Liver (tissue), 9 donors: ENCODE results near the gene PALLD. TPM values are rescaled to one million over a fixed set of nuclear protein-coding genes. Genes with fewer than 3 reads are reported as not detected.

Source experiments
- DNase-seq: peaks from one replicate; pipeline ENCODE4 v3.0.0-alpha.2; 2017; ENCODE audit warnings: low spot score
- H3K27ac ChIP-seq, 2 donors: one replicate each; pipeline ENCODE4 v1.7.0; 2013; ENCODE audit warnings: inconsistent platforms in 2 of 2, low read length in 2 of 2, control low read depth in 1 of 2, low read depth in 1 of 2, mild to moderate bottlenecking in 1 of 2
- H3K27me3 ChIP-seq, 4 donors: one replicate each; pipeline versions ENCODE4 v1.6.1 to v1.7.0; 2013; ENCODE audit warnings: low read length in 3 of 4, inconsistent platforms in 1 of 4, mild to moderate bottlenecking in 1 of 4, moderate library complexity in 1 of 4; ENCODE audit not compliant: control insufficient read depth in 4 of 4, insufficient read depth in 4 of 4
- H3K36me3 ChIP-seq, 4 donors: one replicate each; pipeline versions ENCODE4 v1.6.1 to v1.7.0; 2013; ENCODE audit warnings: low read length in 3 of 4, mild to moderate bottlenecking in 3 of 4, low read depth in 1 of 4, moderate library complexity in 1 of 4; ENCODE audit not compliant: control insufficient read depth in 4 of 4, insufficient read depth in 3 of 4
- H3K4me1 ChIP-seq, 4 donors: one replicate each; pipeline versions ENCODE4 v1.6.1 to v1.7.0; 2013; ENCODE audit warnings: low read length in 3 of 4, mild to moderate bottlenecking in 3 of 4, moderate library complexity in 1 of 4; ENCODE audit not compliant: control insufficient read depth in 4 of 4, insufficient read depth in 4 of 4
- H3K4me3 ChIP-seq, 3 donors: one replicate each; pipeline versions ENCODE4 v1.6.1 to v1.7.0; 2013; ENCODE audit warnings: low read length in 3 of 3, control low read depth in 1 of 3, low read depth in 1 of 3, mild to moderate bottlenecking in 1 of 3
- H3K9ac ChIP-seq, 2 donors: one replicate each; pipeline ENCODE4 v1.7.0; 2013; ENCODE audit warnings: low read length in 2 of 2, mild to moderate bottlenecking in 2 of 2, moderate library complexity in 2 of 2, control low read depth in 1 of 2, low read depth in 1 of 2
- H3K9me3 ChIP-seq, 4 donors: one replicate each; pipeline versions ENCODE4 v1.6.1 to v1.7.0; 2013; ENCODE audit warnings: low read length in 3 of 4; ENCODE audit not compliant: control insufficient read depth in 4 of 4
- ATF3 ChIP-seq: IDR thresholded peaks from 2 replicates; pipeline ENCODE4 v1.6.1; 2016; ENCODE audit warnings: antibody characterized with exemption
- CTCF ChIP-seq: fragments of 150-350 bp; IDR thresholded peaks from 2 replicates; pipeline ENCODE4 v1.5.1; 2017; ENCODE audit warnings: improper control_type of control experiment, low read depth, low read length; ENCODE audit not compliant: missing input control
- FOXA1 ChIP-seq: IDR thresholded peaks from 2 replicates; pipeline ENCODE4 v1.6.1; 2016; ENCODE audit warnings: antibody characterized with exemption
- FOXA2 ChIP-seq: IDR thresholded peaks from 2 replicates; pipeline ENCODE4 v1.6.1; 2016; ENCODE audit warnings: antibody characterized with exemption
- GABPA ChIP-seq, 2 donors: IDR thresholded peaks in 1 of 2; conservative IDR thresholded peaks in 1 of 2; 2 replicates each; pipeline ENCODE4 v1.6.1; 2016; ENCODE audit warnings: antibody characterized with exemption in 2 of 2, mild to moderate bottlenecking in 1 of 2, moderate library complexity in 1 of 2
- HNF4A ChIP-seq, 2 donors: conservative IDR thresholded peaks; 2 replicates each; pipeline ENCODE4 v1.6.1; 2016; ENCODE audit warnings: antibody characterized with exemption in 2 of 2, mild to moderate bottlenecking in 2 of 2
- HNF4G ChIP-seq: IDR thresholded peaks from 2 replicates; pipeline ENCODE4 v1.6.1; 2016; ENCODE audit warnings: antibody characterized with exemption
- JUND ChIP-seq, 2 donors: IDR thresholded peaks; 2 replicates each; pipeline ENCODE4 v1.6.1; 2016; ENCODE audit warnings: antibody characterized with exemption in 2 of 2
- MAX ChIP-seq: IDR thresholded peaks from 2 replicates; pipeline ENCODE4 v1.6.1; 2016; ENCODE audit warnings: antibody characterized with exemption
- NR2F2 ChIP-seq: IDR thresholded peaks from 2 replicates; pipeline ENCODE4 v1.6.1; 2016; ENCODE audit warnings: antibody characterized with exemption
- RAD21 ChIP-seq, 2 donors: IDR thresholded peaks; 2 replicates each; pipeline ENCODE4 v1.6.1; 2016; ENCODE audit warnings: antibody characterized with exemption in 2 of 2, mild to moderate bottlenecking in 2 of 2
- REST ChIP-seq: IDR thresholded peaks from 2 replicates; pipeline ENCODE4 v1.6.1; 2016; ENCODE audit warnings: antibody characterized with exemption, mild to moderate bottlenecking
- RXRA ChIP-seq, 2 donors: IDR thresholded peaks; 2 replicates each; pipeline ENCODE4 v1.6.1; 2017 to 2018; ENCODE audit warnings: antibody characterized with exemption in 2 of 2, mild to moderate bottlenecking in 1 of 2
- TAF1 ChIP-seq: conservative IDR thresholded peaks from 2 replicates; pipeline ENCODE4 v1.6.1; 2016; ENCODE audit warnings: antibody characterized with exemption, mild to moderate bottlenecking
- YY1 ChIP-seq: IDR thresholded peaks from 2 replicates; pipeline ENCODE4 v1.6.1; 2016; ENCODE audit warnings: antibody characterized with exemption, mild to moderate bottlenecking
- ZBTB33 ChIP-seq: IDR thresholded peaks from 2 replicates; pipeline ENCODE4 v1.6.1; 2016; ENCODE audit warnings: antibody characterized with exemption
- WGBS: extraction: QIAGEN DNeasy Blood & Tissue Kit; methylation state at CpG from one replicate; pipeline ENCODE4 v1.1.7; 2013; 5-methylcytosine and 5-hydroxymethylcytosine counted together
- polyA plus RNA-seq, 2 donors: library from polyadenylated mRNA; stranded (reverse) in 1 of 2; unstranded in 1 of 2; fragments of 200-250 nt in 1 of 2; fragments of >200 nt in 1 of 2; fragmentation: Nextera tagmentation in 1 of 2; extraction: Ambion mirVana in 1 of 2; gene quantifications; one replicate each; pipeline versions ENCODE4 v1.2.1 to v1.2.3, GENCODE V29; 2013 to 2015
- total RNA-seq, 2 donors: library from RNA; depleted of rRNA; stranded (reverse); fragments of >200 nt; gene quantifications; one replicate each; pipeline ENCODE4 v1.2.3, GENCODE V29; 2014
- donor health status: healthy.
- donor health status: healthy.
- donor health status: healthy.
- donor health status: healthy.
- donor health status: healthy.

Gene PALLD
- total and polyA plus RNA-seq, 4 donors, result 9.0 to 26.3 (median 14.7) TPM

GRCh38 chr4:168928346-168928745 is 431.5 kb downstream of the PALLD start:
- Histone ChIP-seq H3K36me3 (peaks cover 2 to 18% (median 5%) of the 10 kb centered on the region in 4 donors), H3K4me1 (peaks cover 0 to 20% (median 12%) of the 10 kb centered on the region in 4 donors), H3K27ac (no peak overlapping the region), H3K4me3 (no peak overlapping the region), H3K9me3 (no peaks in the 10 kb centered on the region), H3K27me3 (no peaks in the 10 kb centered on the region), H3K9ac (no peak overlapping the region)
- DNase-seq, result no peak
- 97% methylated on average over 2 of the region's 2 CpGs for WGBS
- no peak for TF ChIP-seq ATF3
- no peak for TF ChIP-seq REST
- no peak for TF ChIP-seq JUND (IDR thresholded peaks at IDR 0.05)
- TF ChIP-seq MAX, result no peak

GRCh38 chr4:168928875-168929274 is 432.0 kb downstream of the PALLD start:
- Histone ChIP-seq H3K9ac (no peak overlapping the region), H3K36me3 (peaks cover 2 to 18% (median 5%) of the 10 kb centered on the region in 4 donors), H3K27me3 (no peaks in the 10 kb centered on the region), H3K4me3 (no peak overlapping the region), H3K4me1 (peaks cover 0 to 20% (median 12%) of the 10 kb centered on the region in 4 donors), H3K9me3 (no peaks in the 10 kb centered on the region), H3K27ac (no peak overlapping the region)
- no peak for DNase-seq
- 96% methylated on average over 3 of the region's 3 CpGs for WGBS
- no peak for TF ChIP-seq GABPA (IDR thresholded peaks at IDR 0.05 in 1 of 2, conservative IDR thresholded peaks at IDR 0.05 in 1 of 2)
- TF ChIP-seq NR2F2, result no peak

- no peak for TF ChIP-seq RAD21 (IDR thresholded peaks at IDR 0.05)
- TF ChIP-seq RXRA (IDR thresholded peaks at IDR 0.05), result no peak
- TF ChIP-seq ATF3, result no peak
- TF ChIP-seq MAX, result no peak
- TF ChIP-seq ZBTB33, result no peak
- TF ChIP-seq TAF1, result no peak
- TF ChIP-seq HNF4A (conservative IDR thresholded peaks at IDR 0.05), result no peak
- TF ChIP-seq HNF4G, result no peak
- TF ChIP-seq NR2F2, result no peak
- TF ChIP-seq CTCF, result no peak
- no peak for TF ChIP-seq FOXA1
- TF ChIP-seq YY1, result no peak
- TF ChIP-seq FOXA2, result no peak
- TF ChIP-seq JUND (IDR thresholded peaks at IDR 0.05), result no peak
- no peaks in the 10 kb centered on the region for H3K27me3 ChIP-seq
- H3K9me3 ChIP-seq, result no peaks in the 10 kb centered on the region
- H3K9ac ChIP-seq, result no peak overlapping the region
- WGBS, result 92% methylated on average over 6 of the region's 6 CpGs
- H3K4me1 ChIP-seq, result peaks cover 0 to 10% (median 6%) of the 10 kb centered on the region in 4 donors
- no peak overlapping the region for H3K4me3 ChIP-seq
- no peak overlapping the region for H3K27ac ChIP-seq
- peaks cover 2 to 15% (median 5%) of the 10 kb centered on the region in 4 donors for H3K36me3 ChIP-seq
- no peak for DNase-seq
Measured at GRCh38 chr4:168930413-168931196, 433.8 kb downstream of the PALLD start.
